Stimulated activated CD8-positive, alpha-beta memory T cell treated with anti-CD3 and anti-CD28 coated beads, Interleukin-7, amount 100 ng/mL, for 48 hours (primary cell): ENCODE results near the gene BTK.
A peak's percentile ranks its signal among the peaks of the same experiment; 100 is the strongest.

Source experiments
- DNase-seq, 2 donors: peaks; one replicate each; pipeline ENCODE4 v3.0.0-alpha.2; 2020; ENCODE audit warnings: low read depth in 1 of 2; ENCODE audit errors: extremely low read depth in 1 of 2

The BTK gene

GRCh38 chrX:101394372-101394771, 8.4 kb upstream of the BTK start:
- DNase-seq: no peak

- no peak for DNase-seq
These were observed 7.7 kb upstream of the BTK start for GRCh38 chrX:101393530-101394305.

DNA sequence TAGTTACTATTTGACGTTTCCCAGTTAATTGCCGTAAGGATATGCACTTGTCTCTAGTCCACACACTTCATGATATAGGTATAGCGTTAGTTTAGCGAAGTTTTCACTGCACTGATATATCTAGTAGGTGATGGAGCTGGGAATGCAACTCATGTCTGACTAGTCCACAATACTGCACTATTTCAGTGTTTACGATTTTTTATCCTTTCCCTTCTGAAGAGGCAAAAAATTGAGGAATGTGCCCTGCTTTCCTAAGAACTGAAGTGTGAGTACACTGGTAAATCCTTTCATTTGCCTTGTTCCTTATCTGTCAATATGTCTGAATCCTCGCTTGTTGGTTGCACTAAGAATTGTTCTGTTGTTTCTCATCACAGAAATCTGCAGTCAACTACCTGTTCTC, 5.8 kb upstream of the BTK start:
- no peak for DNase-seq

DNA sequence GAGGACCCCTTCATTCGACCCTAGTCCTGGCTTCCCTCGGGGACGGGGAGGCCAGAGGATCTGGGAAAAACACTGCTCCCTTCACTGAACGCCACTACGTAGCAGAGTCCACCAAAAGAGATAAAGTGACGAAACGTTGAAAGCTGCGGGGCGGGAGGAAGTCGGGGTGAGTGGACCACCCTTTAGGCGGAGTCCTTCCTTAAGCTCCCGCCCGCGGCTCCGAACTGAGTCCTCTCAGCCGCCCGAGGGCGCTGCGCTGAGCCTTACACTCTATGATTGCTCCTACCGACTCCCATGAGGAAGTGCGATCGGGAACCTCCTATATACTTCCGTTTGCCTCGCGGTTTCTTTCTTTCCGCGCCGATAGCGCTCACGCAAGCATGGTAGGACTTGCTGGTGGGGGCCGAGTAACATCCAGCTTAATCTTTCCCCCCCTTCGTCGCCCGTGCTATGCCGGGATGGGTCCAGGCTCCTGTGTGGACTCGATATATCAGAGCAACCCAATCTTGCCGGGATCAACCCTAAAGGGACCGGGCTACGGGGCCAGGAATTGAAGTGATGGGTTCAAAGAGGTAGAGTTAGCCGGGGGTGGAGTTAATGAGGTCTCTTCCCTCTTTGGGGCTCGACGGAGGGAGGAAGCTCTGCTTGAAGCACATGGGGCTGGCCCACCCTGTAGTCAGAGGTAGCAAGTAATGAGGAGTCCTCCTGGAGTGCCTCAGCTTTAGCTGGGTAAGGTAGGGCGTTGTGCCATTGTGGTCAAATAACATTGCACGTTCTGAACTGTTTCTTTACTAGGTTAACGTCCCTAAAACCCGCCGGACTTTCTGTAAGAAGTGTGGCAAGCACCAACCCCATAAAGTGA, 4.9 kb upstream of the BTK start, which contains the start of gene RPL36A:
TSS of gene RPL36A (plus strand) at position 348 of the 862 bp plus-strand sequence. CDS start at position 381, 33 bp downstream.
- DNase-seq: peak; percentile 62 to 78

- DNase-seq: no peak
These were observed 2.6 kb upstream of the BTK start for GRCh38 chrX:101388604-101389003.

GRCh38 chrX:101386542-101386885, 523 bp upstream of the BTK start:
- DNase-seq: no peak

DNA sequence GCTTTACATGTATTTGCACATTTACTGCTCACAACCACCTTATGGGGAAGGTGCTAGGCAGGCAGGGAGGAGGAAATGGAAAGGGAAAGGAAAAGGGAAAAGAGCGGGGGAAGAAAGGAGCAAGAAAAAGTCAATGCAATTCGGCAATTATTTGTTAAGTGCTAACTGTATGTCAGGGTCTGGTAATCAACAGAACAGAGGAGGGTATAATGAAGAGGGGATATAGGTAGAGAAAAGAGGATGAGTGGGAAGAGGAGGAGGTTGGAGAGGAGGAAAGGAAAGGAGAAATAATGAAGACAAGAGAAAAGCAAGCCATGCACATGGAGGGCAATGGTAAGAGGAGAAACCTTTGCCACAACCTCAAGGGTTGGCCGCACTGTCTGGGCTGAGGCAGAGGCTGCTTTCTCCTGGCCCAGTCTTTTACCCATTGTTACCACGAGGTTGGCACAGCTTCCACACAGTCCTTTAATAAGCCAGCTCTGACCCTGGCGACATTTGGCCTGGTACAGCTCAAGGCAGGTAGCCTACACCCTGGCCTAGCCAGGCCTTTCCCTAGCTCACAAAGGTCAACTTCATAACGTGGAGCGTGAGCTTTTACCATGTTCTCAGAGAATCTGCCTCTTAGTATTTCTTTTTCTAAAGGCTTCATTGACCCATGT, 836 bp downstream of the BTK start:
- no peak for DNase-seq

DNA sequence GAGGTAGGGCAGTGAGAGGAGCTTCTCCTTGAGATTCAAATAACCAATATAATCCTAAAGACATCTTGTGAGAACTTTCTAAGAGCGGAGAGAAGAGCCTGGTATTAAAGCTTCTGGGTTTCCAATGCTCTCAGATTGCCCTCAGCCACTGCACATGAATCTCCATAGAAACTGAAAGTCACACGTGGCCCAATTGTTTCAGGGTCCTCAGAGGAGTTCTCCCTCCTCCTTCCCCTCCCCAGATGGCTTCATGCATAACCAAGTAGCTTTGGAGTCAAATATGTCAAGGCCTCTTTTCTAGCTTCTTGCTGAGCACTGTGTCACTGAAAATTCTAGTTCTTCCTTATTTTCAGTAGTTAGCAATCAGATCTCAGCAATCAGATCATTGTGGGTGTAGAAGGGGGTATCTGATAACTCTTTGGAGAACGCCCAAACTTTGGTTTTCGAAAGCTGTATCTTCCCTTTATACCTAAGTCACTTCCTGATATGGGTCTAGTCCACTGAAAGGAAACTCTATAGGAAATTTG, 2.2 kb downstream of the BTK start:
- DNase-seq: no peak

- DNase-seq: no peak
These were observed 8.4 kb downstream of the BTK start for GRCh38 chrX:101377547-101377946.

GRCh38 chrX:101370888-101371504, 15.0 kb downstream of the BTK start:
- no peak for DNase-seq

GRCh38 chrX:101369687-101370086, 16.3 kb downstream of the BTK start:
- no peak for DNase-seq

DNA sequence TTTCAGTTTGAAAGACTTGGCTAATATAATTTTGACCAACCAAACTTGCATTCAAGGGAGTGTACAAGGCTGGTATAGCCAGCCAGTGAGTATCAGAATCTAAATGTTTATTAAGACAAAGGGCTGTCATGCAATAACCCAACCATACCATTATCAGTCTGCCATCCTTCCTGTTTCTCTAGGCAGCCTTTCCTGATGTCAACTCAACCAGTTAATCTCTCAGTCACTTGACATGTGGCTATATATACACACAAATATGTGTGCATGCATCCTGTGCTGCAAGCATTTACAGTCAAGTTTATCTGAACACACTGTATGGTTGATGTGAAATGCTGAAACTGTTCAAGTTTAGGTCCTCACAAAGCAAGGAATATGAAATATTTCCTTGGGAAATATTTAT, 17.2 kb downstream of the BTK start:
- DNase-seq: no peak

DNA sequence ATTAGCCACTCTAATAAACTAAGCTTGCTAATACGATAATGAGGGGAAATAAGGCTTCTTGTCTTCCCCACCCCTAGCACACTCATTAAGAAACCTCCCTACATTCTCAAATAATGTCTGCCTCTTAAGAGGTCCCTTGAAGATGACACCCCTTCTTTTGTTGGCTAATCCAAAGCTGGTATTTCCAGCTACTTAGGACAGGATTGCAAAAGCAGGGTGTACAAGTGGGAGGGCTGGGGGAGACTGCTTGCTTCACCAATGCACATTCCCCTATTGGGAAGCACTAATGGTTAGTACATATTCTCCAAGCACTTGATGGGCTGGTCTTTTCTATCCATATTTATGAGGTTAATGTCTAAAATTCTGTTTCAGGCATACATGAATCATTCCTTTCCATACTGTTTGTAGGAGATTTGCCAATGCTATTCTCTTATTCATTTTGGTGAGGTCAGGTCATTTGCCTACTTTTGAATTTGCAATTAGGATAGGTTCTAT, 20.6 kb downstream of the BTK start:
- no peak for DNase-seq

GRCh38 chrX:101362757-101363156, 23.2 kb downstream of the BTK start:
- DNase-seq: no peak

GRCh38 chrX:101362116-101362515, 23.9 kb downstream of the BTK start:
- no peak for DNase-seq

GRCh38 chrX:101360390-101360789, 25.6 kb downstream of the BTK start:
- DNase-seq: no peak

- no peak for DNase-seq
These were observed 26.0 kb downstream of the BTK start for GRCh38 chrX:101359966-101360365.

DNA sequence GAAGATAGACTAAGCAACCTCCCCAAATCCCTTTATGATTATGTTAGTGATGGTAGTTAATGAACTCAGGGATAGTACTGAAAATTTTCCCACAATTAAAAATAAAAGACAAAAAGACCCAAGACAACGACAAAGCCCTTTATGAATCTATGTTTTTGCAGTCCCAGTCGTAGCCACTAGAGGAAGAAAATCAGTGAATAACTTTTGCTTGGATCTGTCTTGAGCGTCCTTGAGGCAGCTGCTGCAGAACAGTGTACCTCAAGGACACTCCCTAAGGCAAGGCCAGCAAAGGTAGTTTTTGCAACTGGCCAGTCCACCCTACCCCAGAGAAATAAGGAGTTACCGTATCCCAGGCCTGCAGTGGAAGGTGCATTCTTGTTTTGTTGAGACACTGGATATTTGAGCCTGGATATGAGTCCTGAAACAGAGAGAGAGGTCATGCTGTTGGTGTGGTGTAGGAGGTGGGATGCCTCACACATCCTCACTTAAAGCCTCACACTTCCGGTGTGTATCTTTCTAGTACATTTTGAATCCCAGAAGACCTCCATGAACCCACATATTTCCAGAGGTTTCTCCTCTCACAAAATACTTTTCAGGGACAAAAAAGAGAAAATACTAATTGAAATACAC, 28.7 kb downstream of the BTK start:
- no peak for DNase-seq

GRCh38 chrX:101349193-101349562, 36.8 kb downstream of the BTK start:
- DNase-seq: no peak

DNA sequence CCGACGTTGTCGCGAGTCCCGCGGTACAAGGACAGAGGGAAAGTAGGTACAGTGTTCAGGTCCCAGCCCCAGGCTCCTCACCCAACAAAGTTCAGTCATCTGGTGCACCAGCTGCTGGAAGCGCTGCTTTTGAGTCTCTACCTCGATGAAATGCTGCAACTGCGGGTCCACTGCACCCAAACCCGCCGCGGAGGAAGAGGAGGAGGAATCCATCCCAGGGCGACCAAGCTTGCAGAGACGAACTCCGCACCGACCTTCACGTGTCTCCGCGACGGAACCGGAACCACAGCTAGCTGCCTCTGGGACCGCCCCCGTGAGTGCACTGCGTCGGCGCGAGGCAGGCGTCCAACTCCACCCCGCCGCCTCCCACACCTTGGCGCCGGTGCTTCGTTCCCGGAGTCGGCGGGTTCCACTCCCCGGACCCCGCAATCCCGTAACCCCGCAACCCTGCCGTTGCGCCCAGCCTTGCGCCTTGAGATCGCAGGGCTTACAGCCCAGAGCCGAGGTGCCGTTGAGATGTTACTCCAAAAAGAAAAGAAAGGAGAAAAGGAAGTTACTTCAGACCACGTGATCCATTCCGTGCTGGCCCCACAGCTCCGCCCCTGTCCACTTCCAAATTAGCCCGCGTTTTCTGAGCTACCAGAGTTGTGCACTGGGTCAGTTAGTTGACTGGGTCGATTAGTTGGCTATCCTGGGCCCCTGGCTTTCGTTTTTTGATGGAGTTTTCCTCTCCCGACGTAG, 37.4 kb downstream of the BTK start, which contains the start of gene TIMM8A:
TSS of gene TIMM8A (minus strand) at position 291 of the 741 bp plus-strand sequence. CDS start at position 213, 78 bp downstream.
- peak; percentile 61 to 75 for DNase-seq
